HepG2 (cell line): Measurements from ENCODE around the gene ZNRF3. TPM values are rescaled to one million over a fixed set of nuclear protein-coding genes. Genes with fewer than 3 reads are reported as not detected.

Source experiments
- ATAC-seq: fragments of 200-7000 bp; cut with Tn5 transposase; 3 replicates; pipeline ENCODE4 v1.9.1; 2020; ENCODE audit warnings: mild to moderate bottlenecking, moderate library complexity
- BruUV-seq: library from RNA; stranded (reverse); fragments of 400-500 nt; replicated peaks from 2 replicates; lab custom pipeline; 2021; lab: Mats Ljungman, UMichigan
- CTCF ChIA-PET: fragments of 300-600 bp; formaldehyde crosslinking; extraction: SDS; loops from one replicate; lab custom pipeline; 2021; ENCODE audit warnings: low total read pairs, inconsistent platforms, low intra/inter-chr PET ratio; lab: Yijun Ruan, JAX
- POLR2A ChIA-PET: fragments of 350-600 bp; sonication (Branson Sonifier 250); formaldehyde crosslinking; loops from one replicate; lab custom pipeline; 2020; ENCODE audit warnings: antibody characterized with exemption, inconsistent platforms; lab: Yijun Ruan, JAX
- DNase-seq: peaks from one replicate; pipeline ENCODE4 v3.0.0-alpha.2; 2015; ENCODE audit warnings: low spot score
- FAIRE-seq: peaks from 3 replicates; lab custom pipeline; 2011; peaks lifted over from hg19 to GRCh38; lab: Jason Lieb, UNC
- H2AFZ ChIP-seq: one replicate; pipeline ENCODE4 v1.6.1; 2011; ENCODE audit warnings: low read length, inconsistent platforms
- H3K27ac ChIP-seq: fragments of 300-600 bp; 3 replicates; pipeline ENCODE4 v1.8.0; 2011; ENCODE audit warnings: mixed run types, mild to moderate bottlenecking, mixed read lengths, low read length, inconsistent platforms; ENCODE audit not compliant: insufficient read depth; ENCODE audit errors: extremely low read length
- H3K27me3 ChIP-seq, 2 experiments: fragments of 200-600 bp in 1 of 2; 2 replicates in 1 of 2; 3 replicates in 1 of 2; pipeline versions ENCODE4 v1.6.0 to v1.8.0; 2011; ENCODE audit warnings: low read length in 2 of 2, mild to moderate bottlenecking in 2 of 2, moderate library complexity in 2 of 2, inconsistent platforms in 1 of 2; ENCODE audit not compliant: insufficient read depth in 2 of 2, control insufficient read depth in 1 of 2
- H3K36me3 ChIP-seq, 2 experiments: fragments of 200-600 bp in 1 of 2; replicated peaks in 1 of 2; 2 replicates in 1 of 2; 3 replicates in 1 of 2; pipeline versions ENCODE4 v1.5.1 to v1.8.0; 2011; ENCODE audit warnings: low read length in 2 of 2, inconsistent platforms in 1 of 2; ENCODE audit not compliant: insufficient read depth in 2 of 2, control insufficient read depth in 1 of 2
- H3K4me1 ChIP-seq: 2 replicates; pipeline ENCODE4 v1.5.1; 2012; ENCODE audit warnings: low read length, inconsistent platforms; ENCODE audit not compliant: insufficient read depth
- H3K4me2 ChIP-seq: 2 replicates; pipeline ENCODE4 v1.6.0; 2011; ENCODE audit warnings: low read depth, low read length, inconsistent platforms
- H3K4me3 ChIP-seq, 3 experiments: fragments of 200-600 bp in 1 of 3; sonication (generic), shearing (Covaris generic) in 1 of 3; replicated peaks in 1 of 3; 2 replicates each; pipeline ENCODE4 v1.5.1; 2011 to 2016; ENCODE audit warnings: low read length in 3 of 3, inconsistent platforms in 2 of 3, low read depth in 2 of 3, mild to moderate bottlenecking in 2 of 3, control low read depth in 1 of 3, mixed read lengths in 1 of 3; ENCODE audit not compliant: insufficient read depth in 1 of 3
- H3K79me2 ChIP-seq: one replicate; pipeline ENCODE4 v1.6.1; 2011; ENCODE audit warnings: low read length, inconsistent platforms; ENCODE audit not compliant: insufficient read depth
- H3K9ac ChIP-seq: 2 replicates; pipeline ENCODE4 v1.6.0; 2011; ENCODE audit warnings: mild to moderate bottlenecking, low read depth, low read length, inconsistent platforms; ENCODE audit not compliant: insufficient read depth
- H3K9me3 ChIP-seq: 2 replicates; pipeline ENCODE4 v1.5.1; 2012; ENCODE audit warnings: mild to moderate bottlenecking, low read length
- H4K20me1 ChIP-seq: 2 replicates; pipeline ENCODE4 v1.6.0; 2011; ENCODE audit warnings: inconsistent platforms, mild to moderate bottlenecking, low read length, moderate library complexity; ENCODE audit not compliant: insufficient read depth
- AGO2 ChIP-seq: fragments of 200-400 bp; formaldehyde crosslinking; optimal IDR thresholded peaks from 2 replicates; pipeline ENCODE3; 2017; ENCODE audit warnings: mild to moderate bottlenecking, low read depth, low read length, moderate library complexity
- ARNTL ChIP-seq: sonication (generic); formaldehyde crosslinking; IDR thresholded peaks from 2 replicates; pipeline ENCODE4 v1.4.0; 2020; ENCODE audit warnings: mild to moderate bottlenecking, missing genetic modification reagents
- ETS1 ChIP-seq: sonication (generic); formaldehyde crosslinking; IDR thresholded peaks from 2 replicates; pipeline ENCODE4 v1.4.0; 2020; ENCODE audit warnings: missing genetic modification reagents
- KDM2A ChIP-seq: sonication (generic); formaldehyde crosslinking; IDR thresholded peaks from 2 replicates; pipeline ENCODE4 v1.4.0; 2020; ENCODE audit warnings: low read depth, missing genetic modification reagents, borderline replicate concordance
- MTF2 ChIP-seq: sonication (generic); formaldehyde crosslinking; IDR thresholded peaks from 2 replicates; pipeline ENCODE4 v1.5.0; 2020; ENCODE audit warnings: missing genetic modification reagents, borderline replicate concordance
- NFIC ChIP-seq: IDR thresholded peaks from 2 replicates; pipeline ENCODE4 v1.6.1; 2012; ENCODE audit warnings: mild to moderate bottlenecking, low read length, inconsistent platforms
- PAF1 ChIP-seq: IDR thresholded peaks from 2 replicates; pipeline ENCODE4 v1.6.1; 2016; ENCODE audit warnings: missing genetic modification reagents, missing compliant biosample characterization
- POLR2A ChIP-seq, 2 experiments: IDR thresholded peaks; 2 replicates each; pipeline ENCODE4 v1.6.1; 2011; ENCODE audit warnings: low read depth in 2 of 2, low read length in 2 of 2, mild to moderate bottlenecking in 1 of 2, moderate library complexity in 1 of 2; ENCODE audit not compliant: insufficient read depth in 1 of 2
- POLR2AphosphoS2 ChIP-seq: IDR thresholded peaks from 2 replicates; pipeline ENCODE4 v1.6.1; 2011; ENCODE audit warnings: low read depth, low read length, improper control_type of control experiment
- RXRA ChIP-seq: sonication (generic); formaldehyde crosslinking; IDR thresholded peaks from 2 replicates; pipeline ENCODE4 v1.5.1; 2020; ENCODE audit warnings: missing genetic modification reagents
- SAP130 ChIP-seq: IDR thresholded peaks from 2 replicates; pipeline ENCODE4 v1.6.1; 2016; ENCODE audit warnings: low read depth
- TRIM24 ChIP-seq: sonication (generic); formaldehyde crosslinking; IDR thresholded peaks from 2 replicates; pipeline ENCODE4 v1.8.0; 2022; ENCODE audit warnings: mild to moderate bottlenecking, missing genetic modification reagents
- ZNF18 ChIP-seq: sonication (generic); formaldehyde crosslinking; IDR thresholded peaks from 2 replicates; pipeline ENCODE4 v1.8.0; 2022; ENCODE audit warnings: mild to moderate bottlenecking, missing genetic modification reagents; ENCODE audit not compliant: insufficient replicate concordance
- ZNF512 ChIP-seq: sonication (generic); formaldehyde crosslinking; IDR thresholded peaks from 2 replicates; pipeline ENCODE4 v1.4.0; 2020; ENCODE audit warnings: mild to moderate bottlenecking, missing genetic modification reagents
- ZNF543 ChIP-seq: sonication (generic); formaldehyde crosslinking; IDR thresholded peaks from 2 replicates; pipeline ENCODE4 v1.4.0; 2020; ENCODE audit warnings: mild to moderate bottlenecking, missing genetic modification reagents
- ZNF713 ChIP-seq: sonication (generic); formaldehyde crosslinking; IDR thresholded peaks from 2 replicates; pipeline ENCODE4 v1.4.0; 2020; ENCODE audit warnings: mild to moderate bottlenecking, missing genetic modification reagents
- WGBS: methylation state at CpG from one replicate; pipeline ENCODE4 v1.1.6; 2017; ENCODE audit warnings: low lambda C conversion rate; 5-methylcytosine and 5-hydroxymethylcytosine counted together
- in situ Hi-C: cut with HindIII; loops from 2 replicates; pipeline ENCODE4 v1.10.0; 2017; ENCODE audit warnings: low pct_unique_long_range_greater_than_20kb; ENCODE audit not compliant: extremely low pct_ligation_motif_present
- intact Hi-C: fragments of 100-400 bp; cut with micrococcal nuclease; formaldehyde crosslinking; loops from one replicate; pipeline ENCODE4 v1.10.0; 2022; ENCODE audit not compliant: unreplicated experiment
- polyA plus RNA-seq, 8 experiments: library from polyadenylated mRNA; depleted of rRNA in 3 of 8; stranded (reverse) in 7 of 8; unstranded in 1 of 8; fragments of >200 nt; fragmentation: Illumina TruSeq in 4 of 8; extraction: Trizol in 4 of 8; gene quantifications; 2 replicates each; pipeline versions ENCODE4 v1.2.1 to v1.2.3, GENCODE V29; 2011 to 2016; ENCODE audit warnings: low read depth in 4 of 8, missing spikeins in 1 of 8, mixed read lengths in 1 of 8; ENCODE audit not compliant: insufficient read depth in 1 of 8
- total RNA-seq, 5 experiments: library from RNA; depleted of rRNA; stranded (reverse); fragments of >200 nt; fragmentation: Illumina TruSeq; extraction: Trizol; gene quantifications; 2 replicates each; pipeline ENCODE4 v1.2.3, GENCODE V29; 2016; ENCODE audit warnings: low read depth in 1 of 5
- TF ChIP-seq, protein P1 (sequence below): sonication (generic); formaldehyde crosslinking; IDR thresholded peaks from 2 replicates; pipeline ENCODE4 v1.5.1; 2020; ENCODE audit warnings: missing genetic modification reagents, mild to moderate bottlenecking, borderline replicate concordance
- TF ChIP-seq, protein P2 (sequence below): sonication (generic); formaldehyde crosslinking; IDR thresholded peaks from 2 replicates; pipeline ENCODE4 v1.5.0; 2020; ENCODE audit warnings: mild to moderate bottlenecking, missing genetic modification reagents

Gene ZNRF3
- total and polyA plus RNA-seq, 2 of the 13 experiments (the other 11 are each of a cell fraction or from before 2014, with no cell fraction given), result 20.3 to 36.7 TPM

DNA sequence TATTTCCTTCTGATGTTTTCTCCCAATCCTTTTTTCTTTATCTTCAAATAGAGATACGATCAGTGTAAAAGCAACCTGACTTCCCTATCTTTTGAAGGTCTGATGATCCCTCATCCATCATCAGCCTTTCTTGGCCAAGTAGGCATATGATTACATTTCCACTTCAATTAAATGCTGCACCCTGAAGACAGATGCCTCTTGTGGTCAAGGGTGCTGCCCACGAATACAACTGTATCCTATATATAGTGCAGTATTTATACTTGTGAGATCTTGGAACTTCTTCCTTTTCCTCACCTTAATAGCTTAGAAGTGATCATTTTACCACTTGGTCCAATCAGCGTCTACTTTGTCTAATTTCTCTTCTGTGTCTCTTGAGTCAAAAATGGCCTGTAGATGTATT lies 9.3 kb upstream of the ZNRF3 start:
- Histone ChIP-seq H3K9ac (no peak overlapping the region), H3K4me2 (no peak overlapping the region), H3K27me3 (no peaks in the 10 kb centered on the region), H4K20me1 (no peaks in the 10 kb centered on the region), H3K4me3 (no peak overlapping the region), H3K9me3 (no peaks in the 10 kb centered on the region), H3K36me3 (no peaks in the 10 kb centered on the region), H2AFZ (no peak overlapping the region), H3K27ac (no peak overlapping the region), H3K79me2 (no peaks in the 10 kb centered on the region), H3K4me1 (peaks cover 12% of the 10 kb centered on the region)
- intact Hi-C loops, result no loop called here
- no peak for DNase-seq
- ATAC-seq, result no peak
- ChIA-PET POLR2A (interaction anchor here (2.1 kb wide), 1 partner anchor 9 kb away, joined by 8 read pairs; the partner anchor contains the start of gene ZNRF3), CTCF (no interaction called here)
- in situ Hi-C loops, result no loop called here
- TF ChIP-seq ZNF543 (CRISPR knock-in tag) (no peak), POLR2A (IDR thresholded peaks at IDR 0.05; ENCODE audit: insufficient read depth in 1 of 2, low read depth in 2 of 2, low read length in 2 of 2) (no peak), ZNF713 (no peak), KDM2A (no peak), PAF1 (CRISPR knock-in tag) (no peak), TRIM24 (CRISPR knock-in tag) (no peak), AGO2 (no peak), ZNF18 (no peak), ETS1 (CRISPR knock-in tag) (no peak), ZNF512 (CRISPR knock-in tag) (no peak), MTF2 (CRISPR knock-in tag) (no peak), SAP130 (CRISPR knock-in tag) (no peak), RXRA (CRISPR knock-in tag) (no peak), ARNTL (CRISPR knock-in tag) (no peak), NFIC (no peak), POLR2AphosphoS2 (no peak)
- TF ChIP-seq, protein P1, sequence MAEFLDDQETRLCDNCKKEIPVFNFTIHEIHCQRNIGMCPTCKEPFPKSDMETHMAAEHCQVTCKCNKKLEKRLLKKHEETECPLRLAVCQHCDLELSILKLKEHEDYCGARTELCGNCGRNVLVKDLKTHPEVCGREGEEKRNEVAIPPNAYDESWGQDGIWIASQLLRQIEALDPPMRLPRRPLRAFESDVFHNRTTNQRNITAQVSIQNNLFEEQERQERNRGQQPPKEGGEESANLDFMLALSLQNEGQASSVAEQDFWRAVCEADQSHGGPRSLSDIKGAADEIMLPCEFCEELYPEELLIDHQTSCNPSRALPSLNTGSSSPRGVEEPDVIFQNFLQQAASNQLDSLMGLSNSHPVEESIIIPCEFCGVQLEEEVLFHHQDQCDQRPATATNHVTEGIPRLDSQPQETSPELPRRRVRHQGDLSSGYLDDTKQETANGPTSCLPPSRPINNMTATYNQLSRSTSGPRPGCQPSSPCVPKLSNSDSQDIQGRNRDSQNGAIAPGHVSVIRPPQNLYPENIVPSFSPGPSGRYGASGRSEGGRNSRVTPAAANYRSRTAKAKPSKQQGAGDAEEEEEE, result no peak
- TF ChIP-seq, protein P2, sequence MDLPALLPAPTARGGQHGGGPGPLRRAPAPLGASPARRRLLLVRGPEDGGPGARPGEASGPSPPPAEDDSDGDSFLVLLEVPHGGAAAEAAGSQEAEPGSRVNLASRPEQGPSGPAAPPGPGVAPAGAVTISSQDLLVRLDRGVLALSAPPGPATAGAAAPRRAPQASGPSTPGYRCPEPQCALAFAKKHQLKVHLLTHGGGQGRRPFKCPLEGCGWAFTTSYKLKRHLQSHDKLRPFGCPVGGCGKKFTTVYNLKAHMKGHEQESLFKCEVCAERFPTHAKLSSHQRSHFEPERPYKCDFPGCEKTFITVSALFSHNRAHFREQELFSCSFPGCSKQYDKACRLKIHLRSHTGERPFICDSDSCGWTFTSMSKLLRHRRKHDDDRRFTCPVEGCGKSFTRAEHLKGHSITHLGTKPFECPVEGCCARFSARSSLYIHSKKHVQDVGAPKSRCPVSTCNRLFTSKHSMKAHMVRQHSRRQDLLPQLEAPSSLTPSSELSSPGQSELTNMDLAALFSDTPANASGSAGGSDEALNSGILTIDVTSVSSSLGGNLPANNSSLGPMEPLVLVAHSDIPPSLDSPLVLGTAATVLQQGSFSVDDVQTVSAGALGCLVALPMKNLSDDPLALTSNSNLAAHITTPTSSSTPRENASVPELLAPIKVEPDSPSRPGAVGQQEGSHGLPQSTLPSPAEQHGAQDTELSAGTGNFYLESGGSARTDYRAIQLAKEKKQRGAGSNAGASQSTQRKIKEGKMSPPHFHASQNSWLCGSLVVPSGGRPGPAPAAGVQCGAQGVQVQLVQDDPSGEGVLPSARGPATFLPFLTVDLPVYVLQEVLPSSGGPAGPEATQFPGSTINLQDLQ (CRISPR knock-in tag), result no peak
- WGBS, result 95% methylated on average over 3 of the region's 3 CpGs
- BruUV-seq, result no TSS peak
- no peak for FAIRE-seq
